Activated T-cell treated with anti-CD3 and anti-CD28 coated beads for 24 hours (primary cell): ENCODE data around the gene GDPD3.
A peak's percentile ranks its signal among the peaks of the same experiment; 100 is the strongest.

Experiments used
- DNase-seq: peaks from one replicate; pipeline ENCODE4 v3.0.0-alpha.2; 2020; ENCODE audit warnings: low read depth

GDPD3 gene

GRCh38 chr16:30095166-30096078, 17.9 kb downstream of the GDPD3 start:
- DNase-seq: no peak

- no peak for DNase-seq
Observed at GRCh38 chr16:30094541-30095165, 18.7 kb downstream of the GDPD3 start.

GRCh38 chr16:30092373-30093010, 20.8 kb downstream of the GDPD3 start:
- DNase-seq: peak; percentile 62

- peak; percentile 91 for DNase-seq
Observed at GRCh38 chr16:30091474-30092372, 21.6 kb downstream of the GDPD3 start, which contains the start of gene TBX6. Gene TBX6 (minus strand): TSS chr16:30091924. CDS start chr16:30091193, 731 bp downstream.

- no peak for DNase-seq
Observed at GRCh38 chr16:30090610-30091331, 22.6 kb downstream of the GDPD3 start.

- no peak for DNase-seq
Observed at GRCh38 chr16:30088832-30089624, 24.3 kb downstream of the GDPD3 start.

- no peak for DNase-seq
Observed at GRCh38 chr16:30088237-30088831, 25.0 kb downstream of the GDPD3 start.

- DNase-seq: no peak
Observed at GRCh38 chr16:30087181-30087898, 26.0 kb downstream of the GDPD3 start.

- DNase-seq: no peak
Observed at GRCh38 chr16:30086291-30087140, 26.8 kb downstream of the GDPD3 start.

- no peak for DNase-seq
Observed at GRCh38 chr16:30085820-30086219, 27.5 kb downstream of the GDPD3 start.

- DNase-seq: no peak
Observed at GRCh38 chr16:30085247-30085646, 28.1 kb downstream of the GDPD3 start.

- DNase-seq: no peak
Observed at GRCh38 chr16:30084816-30085159, 28.5 kb downstream of the GDPD3 start.

- no peak for DNase-seq
Observed at GRCh38 chr16:30084096-30084815, 29.1 kb downstream of the GDPD3 start.

- DNase-seq: no peak
Observed at GRCh38 chr16:30083216-30084055, 29.9 kb downstream of the GDPD3 start.

- no peak for DNase-seq
Observed at GRCh38 chr16:30082545-30083090, 30.7 kb downstream of the GDPD3 start.

- DNase-seq: no peak
Observed at GRCh38 chr16:30079480-30079879, 33.9 kb downstream of the GDPD3 start.
